Measurements from ENCODE around the gene UGT1A3.

Gene UGT1A3

GRCh38 chr2:233816334-233816733, 87.5 kb downstream of the UGT1A3 start:
- DNase-seq (ENCODE audit: low spot score): no peak

- no peak for DNase-seq (ENCODE audit: low spot score)
Observed at GRCh38 chr2:233816771-233817170, 87.9 kb downstream of the UGT1A3 start.

DNA sequence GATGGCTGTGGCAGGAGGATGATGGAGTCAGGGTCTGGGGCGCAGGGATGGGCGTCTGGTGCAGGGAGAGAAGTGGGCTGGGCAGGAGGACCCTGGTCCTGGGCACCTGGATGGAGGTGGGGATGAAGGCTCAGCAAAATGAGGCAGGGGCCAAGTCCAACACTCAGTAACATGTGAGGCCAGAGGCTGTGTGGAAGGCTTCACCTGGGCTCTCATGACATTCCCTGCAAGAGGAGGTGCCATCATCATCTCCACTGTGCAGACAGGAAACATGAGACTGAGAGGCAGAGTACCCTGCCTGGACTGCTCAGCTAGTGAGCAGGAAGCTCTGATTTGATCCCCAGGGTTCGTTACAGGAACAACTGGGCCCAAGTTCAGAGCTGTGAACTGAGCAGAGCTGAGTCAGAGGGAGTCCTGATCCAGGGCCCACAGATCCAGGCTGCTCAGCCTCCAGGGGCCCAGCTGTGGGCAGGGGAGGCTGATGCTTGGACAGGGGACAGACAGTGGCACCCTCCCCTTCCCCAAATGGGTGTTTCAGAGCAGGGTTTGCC, 88.6 kb downstream of the UGT1A3 start:
- no peak for DNase-seq (ENCODE audit: low spot score)

- DNase-seq (ENCODE audit: low spot score): no peak
Observed at GRCh38 chr2:233817995-233818638, 89.3 kb downstream of the UGT1A3 start.

DNA sequence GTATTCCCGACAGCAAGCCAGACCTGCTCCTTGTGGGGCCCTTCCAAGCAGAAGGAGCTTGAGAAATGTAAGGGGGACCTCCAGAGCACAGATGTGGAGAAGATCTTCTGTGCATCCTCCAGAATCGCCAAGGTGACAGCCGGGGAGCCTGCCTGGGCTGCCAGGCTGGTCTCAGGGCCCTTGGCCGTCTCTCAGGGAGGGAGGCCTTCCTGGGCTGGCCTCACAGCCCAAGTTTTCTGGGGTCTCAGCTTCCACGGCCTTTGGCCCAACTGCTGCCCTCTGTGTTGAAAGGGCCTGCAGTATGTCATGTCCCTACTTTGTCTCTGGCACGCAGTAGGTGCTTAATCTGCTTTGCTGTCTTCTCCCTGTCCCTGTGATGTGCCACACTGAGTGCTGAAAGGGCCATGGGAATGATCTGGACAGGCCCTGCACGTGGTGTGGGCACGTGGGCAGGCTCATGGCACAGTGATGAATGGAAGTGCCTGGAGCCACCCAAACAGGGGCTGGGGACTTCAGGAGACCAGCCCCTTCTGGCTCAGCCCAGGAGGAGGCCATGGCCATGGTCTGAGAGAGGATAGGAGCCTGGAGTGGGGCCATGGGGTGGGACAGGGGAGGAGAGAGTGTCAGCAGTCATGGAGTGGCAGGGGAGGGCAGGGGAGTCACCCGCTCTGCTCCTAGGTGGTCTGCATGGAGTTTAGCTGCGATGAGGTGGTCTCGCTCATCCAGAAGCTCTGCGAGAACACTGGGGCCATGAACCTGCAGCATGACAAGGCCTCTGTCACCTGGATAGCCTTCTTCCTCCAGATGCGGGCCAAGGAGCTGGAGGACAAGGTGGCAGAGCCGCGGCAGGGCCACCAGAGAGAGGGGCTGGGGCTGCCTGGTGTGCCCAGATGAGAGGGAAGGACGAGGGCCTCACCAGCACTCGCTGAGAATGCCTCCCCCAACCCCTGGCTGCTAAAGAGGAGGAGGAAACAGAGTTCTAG, 90.1 kb downstream of the UGT1A3 start:
- no peak for DNase-seq (ENCODE audit: low spot score)

DNA sequence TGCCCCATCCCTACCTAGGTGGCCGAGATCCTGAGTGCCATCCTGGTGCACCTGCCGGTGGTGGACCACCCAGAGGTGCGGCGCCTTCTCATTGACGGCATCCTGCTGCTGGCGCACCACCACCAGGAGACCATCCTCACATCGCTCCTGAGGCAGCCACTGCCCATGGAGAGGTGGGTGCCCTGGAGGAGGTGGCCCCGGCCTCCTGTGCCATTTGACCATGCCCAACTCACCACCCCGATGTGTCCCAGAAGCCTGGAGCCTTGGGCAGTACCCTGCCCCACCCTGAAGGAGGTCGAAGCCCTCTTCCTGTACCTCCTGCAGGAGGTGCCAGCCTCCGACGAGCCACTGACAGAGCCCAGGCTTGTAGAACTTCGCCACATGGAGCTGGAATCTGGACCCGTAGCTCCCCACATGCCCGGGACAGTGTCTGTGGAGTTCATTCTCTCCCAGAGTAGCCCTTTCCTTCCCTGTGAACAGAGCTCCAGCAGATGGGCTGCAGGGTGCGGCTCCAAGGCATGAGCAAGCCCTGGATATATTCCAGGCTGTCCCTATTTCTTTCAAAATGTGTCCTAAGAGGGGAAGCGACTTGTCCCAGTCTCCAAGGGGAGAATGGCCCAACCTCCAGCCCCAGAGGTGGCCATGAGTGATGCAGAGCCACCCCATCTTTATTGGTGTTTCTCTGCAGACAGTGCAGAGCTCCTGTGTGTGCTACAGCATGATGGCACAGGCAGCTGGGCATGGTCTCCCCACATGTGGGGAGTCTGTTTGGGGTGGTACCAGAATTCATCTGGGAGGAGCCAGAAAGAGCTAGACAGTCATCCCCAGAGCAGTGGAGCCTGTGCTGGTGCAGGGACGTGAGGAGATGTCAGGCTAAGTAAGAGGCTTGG, 91.3 kb downstream of the UGT1A3 start:
- no peak for DNase-seq (ENCODE audit: low spot score)

- DNase-seq (ENCODE audit: low spot score): no peak
Observed at GRCh38 chr2:233820774-233821105, 91.9 kb downstream of the UGT1A3 start.

- no peak for DNase-seq (ENCODE audit: low spot score)
Observed at GRCh38 chr2:233821196-233821595, 92.4 kb downstream of the UGT1A3 start.

DNA sequence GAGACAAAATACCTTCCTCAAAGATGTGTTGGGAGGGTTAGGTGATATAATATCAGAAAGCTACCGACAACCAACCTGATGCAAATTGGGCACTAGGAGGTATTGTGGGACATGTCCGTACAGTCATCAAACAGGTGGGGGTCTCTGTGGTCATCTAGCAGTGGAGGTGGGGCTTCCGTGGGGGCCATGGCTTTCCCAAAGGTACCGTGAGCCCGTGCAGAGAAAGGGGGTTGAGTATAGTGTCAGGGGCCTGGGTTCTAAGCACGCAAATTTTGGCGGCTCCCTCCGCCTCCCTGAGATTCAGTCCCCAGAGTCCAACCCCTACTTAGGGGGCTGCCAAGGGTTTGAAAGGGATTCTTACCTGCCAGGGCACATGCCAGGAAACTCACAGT, 92.9 kb downstream of the UGT1A3 start:
- no peak for DNase-seq (ENCODE audit: low spot score)

DNA sequence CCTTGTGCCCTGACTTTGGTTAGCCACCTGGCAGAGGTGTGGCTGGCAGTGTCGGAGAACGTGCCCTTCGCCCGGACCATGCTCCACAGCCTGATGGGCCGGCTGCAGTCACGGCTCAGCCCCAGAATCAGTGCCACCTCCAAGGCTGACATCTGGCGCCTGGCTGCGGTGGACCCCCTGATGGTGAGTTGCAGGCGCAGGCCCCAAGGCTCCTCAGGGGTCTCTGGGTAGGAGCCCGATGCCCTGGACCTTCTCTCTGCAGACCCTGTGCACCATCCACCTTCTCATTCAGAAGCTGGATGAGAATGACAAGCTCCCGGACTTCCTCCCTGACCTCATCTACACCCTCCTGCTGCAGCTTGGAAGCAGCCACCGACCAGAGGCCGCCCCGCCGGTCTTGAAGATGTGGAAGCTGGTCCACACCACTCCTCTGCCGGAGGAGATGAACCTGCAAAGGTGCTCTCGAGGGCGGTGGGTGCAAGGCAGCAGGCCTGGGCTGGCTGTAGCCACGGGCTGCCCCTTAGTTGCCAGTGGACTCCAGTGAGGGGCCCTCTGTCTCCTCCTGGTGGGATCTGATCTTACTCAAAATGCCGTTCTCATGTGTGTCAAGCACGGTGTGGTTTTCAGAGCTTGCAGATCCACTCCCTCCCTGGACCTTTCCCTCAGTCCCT, 93.4 kb downstream of the UGT1A3 start:
- DNase-seq (ENCODE audit: low spot score): no peak
